ENCODE data around the gene DIPK1C. TPM values are rescaled to one million over a fixed set of nuclear protein-coding genes. Genes with fewer than 3 reads are reported as not detected.

Gene DIPK1C
- total RNA-seq, 2 donors from 2014 or later = not detected

- intact Hi-C loops (cut with DNase I) = loop anchor here (5.0 kb wide), 1 partner anchor 117 kb away; no protein-coding TSS in a partner anchor
These were observed 22.5 kb upstream of the DIPK1C start for GRCh38 chr18:74479486-74480148.

GRCh38 chr18:74478880-74479279, 21.8 kb upstream of the DIPK1C start:
- Histone ChIP-seq H3K27ac (no peak overlapping the region), H3K36me3 (replicated peaks in 1 of 2; ENCODE audit: insufficient read depth in 1 of 2, low read depth in 2 of 2) (no peaks in the 10 kb centered on the region), H3K27me3 (no peaks in the 10 kb centered on the region), H3K9me3 (no peaks in the 10 kb centered on the region), H3K4me3 (no peak overlapping the region), H3K4me1 (peaks cover 14% of the 10 kb centered on the region)
- intact Hi-C loops (cut with DNase I) = no loop called here
- ATAC-seq = no peak
- DNase-seq = no peak
- TF ChIP-seq CTCF (IDR thresholded peaks at IDR 0.05) (no peak), POLR2A (IDR thresholded peaks at IDR 0.05) (no peak)
- WGBS, 2 donors = 85 to 88% methylated on average over 6 of the region's 6 CpGs

More at GRCh38 chr18:74479486-74480148, 22.5 kb upstream of the DIPK1C start:
- Histone ChIP-seq H3K27me3 (no peaks in the 10 kb centered on the region), H3K4me3 (no peak overlapping the region), H3K36me3 (replicated peaks in 1 of 2; ENCODE audit: insufficient read depth in 1 of 2, low read depth in 2 of 2) (no peaks in the 10 kb centered on the region), H3K27ac (peak overlapping the region in 1 of 4 donors; percentile 67), H3K9me3 (no peaks in the 10 kb centered on the region), H3K4me1 (peaks cover 14% of the 10 kb centered on the region)
- ATAC-seq = no peak
- WGBS, 2 donors = 79 to 93% methylated on average over 15 to 16 of the region's 16 CpGs
- no peak for TF ChIP-seq CTCF (IDR thresholded peaks at IDR 0.05)
- TF ChIP-seq POLR2A (IDR thresholded peaks at IDR 0.05) = no peak
- no peak for DNase-seq

GRCh38 chr18:74478316-74478715, 21.2 kb upstream of the DIPK1C start:
- Histone ChIP-seq H3K4me3 (no peak overlapping the region), H3K27me3 (no peaks in the 10 kb centered on the region), H3K36me3 (replicated peaks in 1 of 2; ENCODE audit: insufficient read depth in 1 of 2, low read depth in 2 of 2) (no peaks in the 10 kb centered on the region), H3K27ac (no peak overlapping the region), H3K9me3 (no peaks in the 10 kb centered on the region), H3K4me1 (peaks cover 14% of the 10 kb centered on the region)
- 93 to 100% methylated on average over 4 to 7 of the region's 7 CpGs for WGBS, 2 donors
- TF ChIP-seq CTCF (IDR thresholded peaks at IDR 0.05) (no peak), POLR2A (IDR thresholded peaks at IDR 0.05) (no peak)
- no peak for ATAC-seq
- DNase-seq = no peak
- intact Hi-C loops (cut with DNase I) = no loop called here

GRCh38 chr18:74477771-74478170, 20.7 kb upstream of the DIPK1C start:
- no peaks in the 10 kb centered on the region for H3K27me3 ChIP-seq
- H3K4me1 ChIP-seq = peaks cover 14% of the 10 kb centered on the region
- no peak overlapping the region for H3K27ac ChIP-seq
- H3K9me3 ChIP-seq = no peaks in the 10 kb centered on the region
- intact Hi-C loops (cut with DNase I) = no loop called here
- DNase-seq (no peak), ATAC-seq (no peak)
- H3K36me3 ChIP-seq (replicated peaks in 1 of 2; ENCODE audit: insufficient read depth in 1 of 2, low read depth in 2 of 2) = no peaks in the 10 kb centered on the region
- WGBS, 2 donors = 86% methylated on average over 8 of the region's 8 CpGs
- H3K4me3 ChIP-seq = no peak overlapping the region
- TF ChIP-seq CTCF (IDR thresholded peaks at IDR 0.05) (no peak), POLR2A (IDR thresholded peaks at IDR 0.05) (no peak)

GRCh38 chr18:74476140-74476539, 19.0 kb upstream of the DIPK1C start:
- 46 to 53% methylated on average over 6 of the region's 6 CpGs for WGBS, 2 donors
- H3K27me3 ChIP-seq = no peaks in the 10 kb centered on the region
- H3K4me3 ChIP-seq = no peak overlapping the region
- no peak for ATAC-seq
- DNase-seq = no peak
- intact Hi-C loops (cut with DNase I) = no loop called here
- peaks cover 0 to 4% (median 0%) of the 10 kb centered on the region in 3 donors for H3K9me3 ChIP-seq
- H3K36me3 ChIP-seq (replicated peaks in 1 of 2; ENCODE audit: insufficient read depth in 1 of 2, low read depth in 2 of 2) = no peaks in the 10 kb centered on the region
- peaks cover 14% of the 10 kb centered on the region for H3K4me1 ChIP-seq
- TF ChIP-seq CTCF (IDR thresholded peaks at IDR 0.05) (peak in 3 of 7 experiments; percentile 17 to 27 (median 20)), POLR2A (IDR thresholded peaks at IDR 0.05) (no peak)
- H3K27ac ChIP-seq = no peak overlapping the region
